GM20000 (cell line): ENCODE measurements around the gene BCL7A.

Experiments
- DNase-seq: peaks from one replicate; pipeline ENCODE4 v3.0.0; 2012; ENCODE audit warnings: low spot score
- CTCF ChIP-seq: IDR thresholded peaks from 2 replicates; pipeline ENCODE4 v1.5.1; 2012; ENCODE audit warnings: mild to moderate bottlenecking, control low read depth; ENCODE audit errors: extremely low read depth, missing control alignments

BCL7A gene

GRCh38 chr12:122005252-122005776, 16.4 kb upstream of the BCL7A start:
- DNase-seq = peak; percentile 7
- no peak for TF ChIP-seq CTCF

GRCh38 chr12:122006186-122006926, 15.3 kb upstream of the BCL7A start:
- peak; percentile 20 for DNase-seq
- no peak for TF ChIP-seq CTCF

GRCh38 chr12:122009741-122010140, 11.9 kb upstream of the BCL7A start:
- DNase-seq = no peak
- TF ChIP-seq CTCF = no peak

- no peak for TF ChIP-seq CTCF
- no peak for DNase-seq
Measured at GRCh38 chr12:122012184-122012583, 9.5 kb upstream of the BCL7A start.

- TF ChIP-seq CTCF = no peak
Measured at GRCh38 chr12:122013136-122013535, 8.5 kb upstream of the BCL7A start.

GRCh38 chr12:122013791-122014590, 7.7 kb upstream of the BCL7A start:
- no peak for DNase-seq
- TF ChIP-seq CTCF = no peak

More at GRCh38 chr12:122013136-122013535, 8.5 kb upstream of the BCL7A start:
- DNase-seq = no peak

GRCh38 chr12:122014781-122015180, 6.9 kb upstream of the BCL7A start:
- no peak for DNase-seq
- TF ChIP-seq CTCF = no peak
